ENCODE data around the gene DHX34.
A peak's percentile ranks its signal among the peaks of the same experiment; 100 is the strongest.
"Not testable (repeated sequence)": the region's sequence is repeated elsewhere in the genome, so short reads cannot be mapped to it uniquely, and the experiment has no call there.

DHX34 gene, protein sequence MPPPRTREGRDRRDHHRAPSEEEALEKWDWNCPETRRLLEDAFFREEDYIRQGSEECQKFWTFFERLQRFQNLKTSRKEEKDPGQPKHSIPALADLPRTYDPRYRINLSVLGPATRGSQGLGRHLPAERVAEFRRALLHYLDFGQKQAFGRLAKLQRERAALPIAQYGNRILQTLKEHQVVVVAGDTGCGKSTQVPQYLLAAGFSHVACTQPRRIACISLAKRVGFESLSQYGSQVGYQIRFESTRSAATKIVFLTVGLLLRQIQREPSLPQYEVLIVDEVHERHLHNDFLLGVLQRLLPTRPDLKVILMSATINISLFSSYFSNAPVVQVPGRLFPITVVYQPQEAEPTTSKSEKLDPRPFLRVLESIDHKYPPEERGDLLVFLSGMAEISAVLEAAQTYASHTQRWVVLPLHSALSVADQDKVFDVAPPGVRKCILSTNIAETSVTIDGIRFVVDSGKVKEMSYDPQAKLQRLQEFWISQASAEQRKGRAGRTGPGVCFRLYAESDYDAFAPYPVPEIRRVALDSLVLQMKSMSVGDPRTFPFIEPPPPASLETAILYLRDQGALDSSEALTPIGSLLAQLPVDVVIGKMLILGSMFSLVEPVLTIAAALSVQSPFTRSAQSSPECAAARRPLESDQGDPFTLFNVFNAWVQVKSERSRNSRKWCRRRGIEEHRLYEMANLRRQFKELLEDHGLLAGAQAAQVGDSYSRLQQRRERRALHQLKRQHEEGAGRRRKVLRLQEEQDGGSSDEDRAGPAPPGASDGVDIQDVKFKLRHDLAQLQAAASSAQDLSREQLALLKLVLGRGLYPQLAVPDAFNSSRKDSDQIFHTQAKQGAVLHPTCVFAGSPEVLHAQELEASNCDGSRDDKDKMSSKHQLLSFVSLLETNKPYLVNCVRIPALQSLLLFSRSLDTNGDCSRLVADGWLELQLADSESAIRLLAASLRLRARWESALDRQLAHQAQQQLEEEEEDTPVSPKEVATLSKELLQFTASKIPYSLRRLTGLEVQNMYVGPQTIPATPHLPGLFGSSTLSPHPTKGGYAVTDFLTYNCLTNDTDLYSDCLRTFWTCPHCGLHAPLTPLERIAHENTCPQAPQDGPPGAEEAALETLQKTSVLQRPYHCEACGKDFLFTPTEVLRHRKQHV

DNA sequence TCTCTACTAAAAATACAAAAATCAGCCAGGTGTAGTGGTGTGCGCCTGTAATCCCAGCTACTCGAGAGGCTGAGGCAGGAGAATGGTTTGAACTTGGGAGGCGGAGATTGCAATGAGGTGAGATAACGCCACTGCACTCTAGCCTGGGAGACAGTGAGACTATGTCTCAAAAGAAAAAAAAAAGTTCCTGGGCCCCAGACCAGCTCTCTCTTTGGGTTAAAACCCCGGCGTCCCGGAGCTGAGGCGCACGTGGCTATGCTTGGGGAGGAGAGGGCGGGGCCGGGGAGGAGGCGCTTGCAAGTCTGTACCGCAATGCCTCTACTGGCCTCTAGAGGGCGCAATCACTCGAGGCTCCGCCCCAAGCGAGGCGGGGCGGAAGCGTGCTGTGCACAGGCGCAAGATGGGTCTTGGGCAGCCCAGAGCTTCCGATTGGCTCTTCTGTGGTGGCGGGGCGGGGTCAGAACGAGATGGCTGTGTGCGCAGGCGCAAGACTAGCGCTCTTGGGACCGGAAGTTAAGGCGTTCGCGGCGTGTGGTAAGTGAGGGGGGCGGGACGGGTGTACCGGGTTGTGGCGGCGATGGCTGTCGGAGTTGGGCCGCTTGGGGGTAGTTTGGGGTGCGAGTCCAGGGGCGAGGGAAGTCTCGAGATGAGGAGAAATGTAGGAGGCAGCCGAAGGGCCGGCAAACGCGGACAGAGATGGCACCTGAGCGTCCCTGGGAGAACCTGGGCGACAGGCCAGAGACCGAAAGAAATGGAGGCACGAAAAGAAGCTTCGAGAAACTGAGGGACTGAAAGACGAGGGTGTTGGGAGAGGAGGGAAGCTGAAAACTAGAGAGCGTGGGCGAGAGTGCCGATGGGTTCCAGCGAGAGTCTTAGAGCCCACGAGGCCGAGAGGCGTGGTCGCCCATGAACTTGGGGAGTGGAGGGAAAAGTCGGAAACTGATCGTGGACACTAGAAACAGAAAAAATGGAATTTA is at the start of gene DHX34:
Gene DHX34, plus strand, starts transcription at position 497 of the 977 bp plus-strand sequence. CDS start 3,716 bp downstream, outside the sequence.
- H3K9me3 ChIP-seq (ENCODE audit: insufficient read depth, low read length): peaks cover 30% of the 10 kb centered on the region; the same call in 1 of the 2 replicates
- peak; percentile 97 for DNase-seq (ENCODE audit: low read depth, low spot score)
- no peaks in the 10 kb centered on the region for H3K4me1 ChIP-seq (ENCODE audit: insufficient read depth, insufficient read length)
- peak within 1 kb of the TSS; percentile 53 for H3K9ac ChIP-seq (ENCODE audit: insufficient read length, low read depth)
- TF ChIP-seq YY1 (IDR thresholded peaks at IDR 0.05; ENCODE audit: insufficient read depth, insufficient read length): no peak
- TF ChIP-seq ZNF274 (IDR thresholded peaks at IDR 0.05; ENCODE audit: low read depth, low read length): no peak
- no peak for TF ChIP-seq SUZ12 (IDR thresholded peaks at IDR 0.05; ENCODE audit: extremely low read depth, insufficient read depth, insufficient read length)
- peaks cover 32% of the 10 kb centered on the region for H3K36me3 ChIP-seq (ENCODE audit: insufficient read depth, insufficient read length, low read length)
- no peaks in the 10 kb centered on the region for H3K27me3 ChIP-seq (ENCODE audit: insufficient read depth, insufficient read length)
- H3K4me3 ChIP-seq (ENCODE audit: insufficient read length, low read depth): peak within 1 kb of the TSS; percentile 83

GRCh38 chr19:47300867-47301266 is 48.2 kb upstream of the DHX34 start:
- DNase-seq (ENCODE audit: low read depth, low spot score); H3K4me1 ChIP-seq (ENCODE audit: insufficient read depth, insufficient read length); H3K27me3 ChIP-seq (ENCODE audit: insufficient read depth, insufficient read length); H3K9me3 ChIP-seq (ENCODE audit: insufficient read depth, low read length); H3K9ac ChIP-seq (ENCODE audit: insufficient read length, low read depth); H3K4me3 ChIP-seq (ENCODE audit: insufficient read length, low read depth); H3K36me3 ChIP-seq (ENCODE audit: insufficient read depth, insufficient read length, low read length): not testable (repeated sequence)

DNA sequence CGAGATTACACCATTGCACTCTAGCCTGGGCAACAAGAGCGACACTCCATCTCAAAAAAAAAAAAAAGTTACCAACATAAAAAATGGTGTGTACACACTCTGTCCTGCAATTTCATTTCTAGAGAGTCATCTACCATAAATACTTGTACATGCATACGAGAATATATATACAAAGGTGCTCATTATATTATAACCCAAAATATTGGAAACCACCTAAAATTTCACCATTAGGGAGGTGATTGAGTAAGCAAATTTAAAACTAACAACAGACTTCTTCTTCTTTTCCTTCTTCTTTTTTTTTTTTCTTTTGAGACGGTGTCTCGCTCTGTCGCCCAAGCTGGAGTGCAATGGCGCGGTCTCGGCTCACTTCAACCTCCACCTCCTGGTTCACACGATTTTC is 46.9 kb upstream of the DHX34 start:
- DNase-seq (ENCODE audit: low read depth, low spot score): no peak
- Histone ChIP-seq H3K36me3 (ENCODE audit: insufficient read depth, insufficient read length, low read length) (no peaks in the 10 kb centered on the region), H3K9me3 (ENCODE audit: insufficient read depth, low read length) (no peaks in the 10 kb centered on the region), H3K27me3 (ENCODE audit: insufficient read depth, insufficient read length) (no peaks in the 10 kb centered on the region), H3K4me3 (ENCODE audit: insufficient read length, low read depth) (no peak overlapping the region), H3K4me1 (ENCODE audit: insufficient read depth, insufficient read length) (no peaks in the 10 kb centered on the region), H3K9ac (ENCODE audit: insufficient read length, low read depth) (no peak overlapping the region)
- TF ChIP-seq ZNF274 (IDR thresholded peaks at IDR 0.05; ENCODE audit: low read depth, low read length) (no peak), YY1 (IDR thresholded peaks at IDR 0.05; ENCODE audit: insufficient read depth, insufficient read length) (no peak), SUZ12 (IDR thresholded peaks at IDR 0.05; ENCODE audit: extremely low read depth, insufficient read depth, insufficient read length) (no peak)

DNA sequence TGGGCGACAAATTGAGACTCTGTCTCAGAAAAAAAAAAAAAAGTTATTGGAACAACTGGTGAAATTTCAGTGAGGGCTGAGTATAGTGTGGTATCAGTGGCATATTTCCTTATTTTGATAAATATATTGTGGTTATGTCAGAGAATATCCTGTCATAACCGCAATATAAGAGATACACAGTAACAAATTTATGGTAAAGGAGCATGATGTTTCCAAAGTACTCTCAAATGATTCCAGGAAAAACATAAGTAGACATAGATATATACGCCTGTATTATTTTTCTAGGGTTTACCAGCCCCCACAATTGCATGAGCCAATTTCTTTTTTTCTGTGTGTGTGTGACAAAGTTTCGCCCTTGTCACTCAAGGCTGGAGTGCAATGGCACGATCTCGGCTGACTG is 45.1 kb upstream of the DHX34 start:
- DNase-seq (ENCODE audit: low read depth, low spot score): no peak

GRCh38 chr19:47305309-47305751 is 43.8 kb upstream of the DHX34 start:
- no peaks in the 10 kb centered on the region for H3K27me3 ChIP-seq (ENCODE audit: insufficient read depth, insufficient read length)
- H3K9ac ChIP-seq (ENCODE audit: insufficient read length, low read depth): no peak overlapping the region

More for the DNA sequence above, 45.1 kb upstream of the DHX34 start:
- no peak overlapping the region for H3K9ac ChIP-seq (ENCODE audit: insufficient read length, low read depth)
- H3K27me3 ChIP-seq (ENCODE audit: insufficient read depth, insufficient read length): no peaks in the 10 kb centered on the region
- no peak overlapping the region for H3K4me3 ChIP-seq (ENCODE audit: insufficient read length, low read depth)
- no peaks in the 10 kb centered on the region for H3K4me1 ChIP-seq (ENCODE audit: insufficient read depth, insufficient read length)
- no peaks in the 10 kb centered on the region for H3K36me3 ChIP-seq (ENCODE audit: insufficient read depth, insufficient read length, low read length)
- H3K9me3 ChIP-seq (ENCODE audit: insufficient read depth, low read length): no peaks in the 10 kb centered on the region
- TF ChIP-seq YY1 (IDR thresholded peaks at IDR 0.05; ENCODE audit: insufficient read depth, insufficient read length) (no peak), ZNF274 (IDR thresholded peaks at IDR 0.05; ENCODE audit: low read depth, low read length) (no peak), SUZ12 (IDR thresholded peaks at IDR 0.05; ENCODE audit: extremely low read depth, insufficient read depth, insufficient read length) (no peak)

GRCh38 chr19:47306303-47306702 is 42.8 kb upstream of the DHX34 start:
- no peaks in the 10 kb centered on the region for H3K27me3 ChIP-seq (ENCODE audit: insufficient read depth, insufficient read length)
- TF ChIP-seq ZNF274 (IDR thresholded peaks at IDR 0.05; ENCODE audit: low read depth, low read length) (no peak), YY1 (IDR thresholded peaks at IDR 0.05; ENCODE audit: insufficient read depth, insufficient read length) (no peak), SUZ12 (IDR thresholded peaks at IDR 0.05; ENCODE audit: extremely low read depth, insufficient read depth, insufficient read length) (no peak)

More at GRCh38 chr19:47305309-47305751, 43.8 kb upstream of the DHX34 start:
- H3K4me1 ChIP-seq (ENCODE audit: insufficient read depth, insufficient read length): no peaks in the 10 kb centered on the region
- H3K9me3 ChIP-seq (ENCODE audit: insufficient read depth, low read length): no peaks in the 10 kb centered on the region
- H3K4me3 ChIP-seq (ENCODE audit: insufficient read length, low read depth): no peak overlapping the region
- TF ChIP-seq SUZ12 (IDR thresholded peaks at IDR 0.05; ENCODE audit: extremely low read depth, insufficient read depth, insufficient read length) (no peak), ZNF274 (IDR thresholded peaks at IDR 0.05; ENCODE audit: low read depth, low read length) (no peak), YY1 (IDR thresholded peaks at IDR 0.05; ENCODE audit: insufficient read depth, insufficient read length) (no peak)
- H3K36me3 ChIP-seq (ENCODE audit: insufficient read depth, insufficient read length, low read length): no peaks in the 10 kb centered on the region
- DNase-seq (ENCODE audit: low read depth, low spot score): peak; percentile 58

More at GRCh38 chr19:47306303-47306702, 42.8 kb upstream of the DHX34 start:
- H3K4me1 ChIP-seq (ENCODE audit: insufficient read depth, insufficient read length): no peaks in the 10 kb centered on the region
- no peak for DNase-seq (ENCODE audit: low read depth, low spot score)
- no peak overlapping the region for H3K9ac ChIP-seq (ENCODE audit: insufficient read length, low read depth)
- no peaks in the 10 kb centered on the region for H3K9me3 ChIP-seq (ENCODE audit: insufficient read depth, low read length)
- H3K4me3 ChIP-seq (ENCODE audit: insufficient read length, low read depth): no peak overlapping the region
- H3K36me3 ChIP-seq (ENCODE audit: insufficient read depth, insufficient read length, low read length): no peaks in the 10 kb centered on the region

All from NT2/D1 (cell line).